ENCODE measurements around the gene SLC1A2. TPM values are rescaled to one million over a fixed set of nuclear protein-coding genes. Genes with fewer than 3 reads are reported as not detected.
A peak's percentile ranks its signal among the peaks of the same experiment; 100 is the strongest.

The SLC1A2 gene
- total and polyA plus RNA-seq, 7 experiments from 2014 or later, result 0.13 to 0.69 (median 0.24) TPM; not detected in 4

DNA sequence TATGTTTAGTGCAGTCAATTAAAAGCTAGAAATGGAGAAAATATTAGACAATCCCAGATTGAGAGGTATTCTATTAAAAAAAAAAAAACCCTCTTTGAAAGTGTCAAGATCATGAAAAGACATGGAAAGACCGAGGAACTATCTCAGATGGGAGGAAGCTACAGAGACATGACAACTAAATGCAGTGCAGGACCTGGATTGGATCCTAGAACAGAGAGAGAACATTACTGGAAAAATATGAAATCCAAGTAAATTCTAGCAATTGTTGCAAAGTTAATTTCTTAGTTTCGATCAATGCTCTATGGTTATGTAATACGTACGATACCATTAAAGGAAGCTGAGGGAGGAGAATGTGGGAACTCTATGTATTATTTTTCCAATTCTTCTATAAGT, 43.2 kb downstream of the SLC1A2 start:
- ChIA-PET POLR2A (no interaction called here), CTCF (interaction anchor here (0.6 to 2.5 kb wide), 2 partner anchors 60 to 70 kb away, joined by 6 to 7 read pairs; no protein-coding TSS in a partner anchor)
- intact Hi-C loops (cut with micrococcal nuclease), result no loop called here

DNA sequence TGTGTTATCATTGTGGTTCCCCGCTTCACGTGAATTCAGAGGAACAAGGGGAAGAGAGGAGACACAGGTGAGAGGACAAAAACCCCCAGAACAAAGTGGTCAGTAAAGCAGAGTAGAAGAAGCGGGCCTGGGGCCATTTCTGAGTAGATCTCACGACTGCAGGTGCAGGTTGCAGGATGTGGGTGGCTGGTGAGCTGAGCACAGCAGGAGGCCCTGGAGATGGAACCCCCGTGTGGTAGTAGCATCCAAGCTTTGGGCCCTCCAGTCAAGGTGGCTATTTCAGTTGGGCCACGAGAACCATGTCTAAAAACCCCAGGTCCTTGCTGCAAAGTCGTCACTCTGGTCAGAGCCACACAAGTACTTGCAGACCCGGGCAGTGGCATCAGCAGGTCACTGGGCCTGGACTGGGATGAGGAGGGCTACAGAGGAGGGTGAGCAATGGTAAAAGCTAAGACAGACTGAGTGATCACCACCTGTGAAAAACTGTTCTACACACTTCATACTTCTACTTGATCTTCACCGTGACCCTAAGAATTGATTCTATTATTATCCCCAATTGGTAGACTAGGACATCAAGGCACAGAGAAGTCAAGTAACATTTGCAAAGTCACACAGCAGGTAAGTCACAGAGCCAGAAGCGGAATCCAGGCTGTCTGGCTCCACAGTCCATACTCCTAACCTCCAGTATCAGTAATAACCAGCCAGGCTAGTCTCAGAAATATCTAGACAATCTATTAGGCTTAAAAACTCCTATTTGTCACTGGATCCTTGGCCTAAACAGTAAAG, 43.8 kb downstream of the SLC1A2 start:
- peaks cover 0 to 2% (median 0%) of the 10 kb centered on the region in 11 donors for H3K9me3 Mint-ChIP-seq
- H3K4me3 ChIP-seq (ENCODE audit: low read length), result no peak overlapping the region
- no peak for ATAC-seq
- H3K27me3 ChIP-seq (ENCODE audit: control insufficient read depth in 2 of 2, insufficient read depth in 2 of 2, low read length in 2 of 2), result no peaks in the 10 kb centered on the region
- no peak for DNase-seq
- H3K9me3 ChIP-seq (ENCODE audit: control insufficient read depth in 2 of 3, low read length in 3 of 3), result no peaks in the 10 kb centered on the region
- peaks cover 0 to 12% (median 0%) of the 10 kb centered on the region in 5 donors for H3K27me3 Mint-ChIP-seq
- ChIA-PET POLR2A (no interaction called here), CTCF (interaction anchor here (0.6 to 2.5 kb wide), 2 partner anchors 60 to 69 kb away, joined by 6 to 7 read pairs; no protein-coding TSS in a partner anchor)
- H3K27ac Mint-ChIP-seq, result peak overlapping the region in 1 of 9 donors; percentile 5
- no peaks in the 10 kb centered on the region for H3K36me3 ChIP-seq (ENCODE audit: control insufficient read depth in 2 of 3, insufficient read depth in 3 of 3, low read length in 3 of 3)
- no peak overlapping the region for H3K4me3 Mint-ChIP-seq
- H3K4me1 ChIP-seq (ENCODE audit: control insufficient read depth in 2 of 2, insufficient read depth in 2 of 2, low read length in 2 of 2), result no peaks in the 10 kb centered on the region
- H3K36me3 Mint-ChIP-seq, result no peaks in the 10 kb centered on the region
- H3K27ac ChIP-seq (ENCODE audit: low read depth, low read length), result no peak overlapping the region
- intact Hi-C loops (cut with micrococcal nuclease), result no loop called here
- H3K4me1 Mint-ChIP-seq, result peaks cover 5 to 10% (median 9%) of the 10 kb centered on the region in 7 donors

More for the DNA sequence above, 43.2 kb downstream of the SLC1A2 start:
- Histone ChIP-seq H3K36me3 (ENCODE audit: control insufficient read depth in 2 of 3, insufficient read depth in 3 of 3, low read length in 3 of 3) (no peaks in the 10 kb centered on the region), H3K27me3 (ENCODE audit: control insufficient read depth in 2 of 2, insufficient read depth in 2 of 2, low read length in 2 of 2) (no peaks in the 10 kb centered on the region), H3K27ac (ENCODE audit: low read depth, low read length) (no peak overlapping the region), H3K9me3 (ENCODE audit: control insufficient read depth in 2 of 3, low read length in 3 of 3) (no peaks in the 10 kb centered on the region), H3K4me3 (ENCODE audit: low read length) (no peak overlapping the region), H3K4me1 (ENCODE audit: control insufficient read depth in 2 of 2, insufficient read depth in 2 of 2, low read length in 2 of 2) (no peaks in the 10 kb centered on the region)
- peaks cover 5 to 11% (median 9%) of the 10 kb centered on the region in 7 donors for H3K4me1 Mint-ChIP-seq
- no peak for DNase-seq
- H3K9me3 Mint-ChIP-seq, result peaks cover 0 to 2% (median 0%) of the 10 kb centered on the region in 11 donors
- no peak overlapping the region for H3K4me3 Mint-ChIP-seq
- peaks cover 0 to 11% (median 0%) of the 10 kb centered on the region in 5 donors for H3K27me3 Mint-ChIP-seq
- H3K36me3 Mint-ChIP-seq, result no peaks in the 10 kb centered on the region
- no peak for ATAC-seq
- no peak overlapping the region for H3K27ac Mint-ChIP-seq

DNA sequence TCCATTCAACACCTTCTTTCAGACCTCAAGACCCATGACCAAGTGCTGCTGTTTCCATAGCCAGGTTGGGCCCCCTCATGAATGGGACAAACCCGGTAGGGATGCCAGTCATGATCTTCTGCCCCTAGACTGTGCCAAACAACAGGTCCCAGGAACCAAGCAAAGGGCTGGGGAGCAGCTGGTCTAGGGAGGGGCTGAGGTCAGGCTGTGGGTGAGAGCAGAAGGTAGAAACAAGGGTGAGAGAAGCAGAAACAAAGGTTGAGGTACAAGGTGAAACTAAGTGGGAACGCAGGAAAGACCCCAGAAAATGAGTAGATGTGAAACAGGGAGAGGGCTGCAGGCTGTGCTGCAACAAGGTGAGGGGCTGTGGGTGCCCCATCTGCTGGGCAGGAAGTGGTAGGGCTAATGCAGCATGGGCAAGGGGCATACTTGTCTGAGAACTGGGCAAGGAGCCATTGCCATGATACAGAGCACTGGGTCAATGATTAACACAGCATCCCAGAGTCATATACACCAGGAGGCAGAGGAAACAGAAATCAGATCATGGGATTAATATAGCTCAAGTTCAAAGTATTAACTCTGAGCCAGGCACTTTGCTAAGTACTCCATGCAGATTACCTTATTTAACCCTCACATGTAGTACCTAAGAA, 45.9 kb downstream of the SLC1A2 start:
- intact Hi-C loops (cut with micrococcal nuclease), result no loop called here
- peak overlapping the region in 1 of 10 donors; percentile 11 for H3K4me3 Mint-ChIP-seq
- H3K27me3 Mint-ChIP-seq, result peaks cover 0 to 17% (median 0%) of the 10 kb centered on the region in 5 donors
- peaks cover 0 to 2% (median 0%) of the 10 kb centered on the region in 11 donors for H3K9me3 Mint-ChIP-seq
- no peaks in the 10 kb centered on the region for H3K36me3 Mint-ChIP-seq
- H3K9me3 ChIP-seq (ENCODE audit: control insufficient read depth in 2 of 3, low read length in 3 of 3), result no peaks in the 10 kb centered on the region
- ATAC-seq (no peak), DNase-seq (no peak)
- H3K4me3 ChIP-seq (ENCODE audit: low read length), result no peak overlapping the region
- no peaks in the 10 kb centered on the region for H3K36me3 ChIP-seq (ENCODE audit: control insufficient read depth in 2 of 3, insufficient read depth in 3 of 3, low read length in 3 of 3)
- peak overlapping the region in 3 of 9 donors; percentile 51 to 67 (median 63) for H3K27ac Mint-ChIP-seq
- peaks cover 5 to 10% (median 9%) of the 10 kb centered on the region in 7 donors for H3K4me1 Mint-ChIP-seq
- no peaks in the 10 kb centered on the region for H3K4me1 ChIP-seq (ENCODE audit: control insufficient read depth in 2 of 2, insufficient read depth in 2 of 2, low read length in 2 of 2)
- H3K27me3 ChIP-seq (ENCODE audit: control insufficient read depth in 2 of 2, insufficient read depth in 2 of 2, low read length in 2 of 2), result no peaks in the 10 kb centered on the region
- POLR2A ChIA-PET, result no interaction called here
- CTCF ChIA-PET, result interaction anchor here (0.5 to 2.5 kb wide), 2 partner anchors 13 to 67 kb away, joined by 3 to 6 read pairs; no protein-coding TSS in a partner anchor
- no peak overlapping the region for H3K27ac ChIP-seq (ENCODE audit: low read depth, low read length)

DNA sequence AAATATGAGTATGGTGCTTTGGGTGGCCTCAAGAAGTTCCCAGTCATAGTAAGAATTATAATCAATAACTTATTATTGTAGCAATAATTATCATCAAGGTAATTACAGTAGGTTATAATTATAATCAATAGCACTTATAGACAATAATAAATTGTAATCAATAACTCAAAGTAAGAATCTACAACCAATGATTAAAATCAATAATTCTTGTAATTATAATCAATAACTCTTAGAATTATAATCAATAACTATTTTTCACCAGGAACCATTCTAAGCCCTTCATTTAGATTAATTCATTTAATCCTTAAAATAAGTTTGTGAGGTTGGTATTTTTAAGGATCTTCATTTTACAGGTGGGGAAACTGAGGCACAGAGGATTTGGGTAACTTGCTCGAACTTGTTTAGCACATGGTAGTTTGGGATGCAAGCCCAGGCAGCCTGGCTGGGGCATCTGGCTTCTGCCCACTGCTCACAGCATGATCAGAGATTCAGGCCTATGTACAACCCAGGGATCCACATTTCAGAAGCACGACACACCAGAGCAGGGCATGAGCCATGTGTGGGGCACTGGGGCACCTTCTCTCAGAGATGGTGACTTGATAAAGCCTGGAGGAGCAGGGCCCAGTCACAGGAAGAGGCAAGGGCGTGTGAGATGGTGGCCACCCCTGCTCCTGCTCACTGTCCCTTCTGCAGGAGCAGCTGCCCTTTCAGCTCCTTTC, 46.6 kb downstream of the SLC1A2 start:
- no peaks in the 10 kb centered on the region for H3K9me3 ChIP-seq (ENCODE audit: control insufficient read depth in 2 of 3, low read length in 3 of 3)
- peak overlapping the region in 2 of 9 donors; percentile 51 to 67 for H3K27ac Mint-ChIP-seq
- intact Hi-C loops (cut with micrococcal nuclease), result no loop called here
- DNase-seq (no peak), ATAC-seq (no peak)
- no peaks in the 10 kb centered on the region for H3K4me1 ChIP-seq (ENCODE audit: control insufficient read depth in 2 of 2, insufficient read depth in 2 of 2, low read length in 2 of 2)
- POLR2A ChIA-PET, result no interaction called here
- H3K27me3 Mint-ChIP-seq, result peaks cover 0 to 22% (median 0%) of the 10 kb centered on the region in 5 donors
- no peaks in the 10 kb centered on the region for H3K36me3 Mint-ChIP-seq
- H3K4me1 Mint-ChIP-seq, result peaks cover 5 to 10% (median 9%) of the 10 kb centered on the region in 7 donors
- H3K36me3 ChIP-seq (ENCODE audit: control insufficient read depth in 2 of 3, insufficient read depth in 3 of 3, low read length in 3 of 3), result no peaks in the 10 kb centered on the region
- H3K9me3 Mint-ChIP-seq, result peaks cover 0 to 2% (median 0%) of the 10 kb centered on the region in 11 donors
- no peak overlapping the region for H3K4me3 Mint-ChIP-seq
- CTCF ChIA-PET, result no interaction called here
- no peak overlapping the region for H3K27ac ChIP-seq (ENCODE audit: low read depth, low read length)
- H3K4me3 ChIP-seq (ENCODE audit: low read length), result no peak overlapping the region
- no peaks in the 10 kb centered on the region for H3K27me3 ChIP-seq (ENCODE audit: control insufficient read depth in 2 of 2, insufficient read depth in 2 of 2, low read length in 2 of 2)

DNA sequence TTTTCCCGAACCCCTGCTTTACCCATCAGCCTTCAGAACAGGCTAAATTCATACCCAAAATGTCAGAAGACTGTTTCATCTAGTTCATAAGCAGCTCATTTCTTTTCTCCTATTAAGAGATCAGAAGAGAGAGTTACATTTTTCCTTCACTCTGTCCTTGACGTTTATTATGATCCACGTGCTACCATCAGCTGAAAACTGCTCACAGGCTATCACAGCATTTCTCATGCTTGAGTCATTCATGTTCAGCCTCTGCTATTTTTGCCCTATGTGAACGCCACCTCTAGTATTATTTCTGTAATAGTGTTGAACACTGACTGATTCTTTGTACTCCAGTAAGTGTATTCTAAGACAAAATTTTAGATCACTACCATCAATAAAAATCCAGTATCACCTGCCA, 51.9 kb downstream of the SLC1A2 start:
- ChIA-PET CTCF (interaction anchor here (1.1 kb wide), 1 partner anchor 24 kb away, joined by 4 read pairs; no protein-coding TSS in a partner anchor), POLR2A (interaction anchor here (0.5 to 0.7 kb wide), 2 partner anchors 37 to 82 kb away, joined by 3 to 4 read pairs; no protein-coding TSS in a partner anchor)
- no peak overlapping the region for H3K4me3 ChIP-seq (ENCODE audit: low read length)
- no peak for DNase-seq
- Mint-ChIP-seq H3K27me3 (peaks cover 0 to 25% (median 0%) of the 10 kb centered on the region in 5 donors), H3K36me3 (peaks cover 0 to 8% (median 4%) of the 10 kb centered on the region in 5 donors), H3K4me3 (no peak overlapping the region), H3K9me3 (peaks cover 0 to 14% (median 2%) of the 10 kb centered on the region in 11 donors), H3K27ac (no peak overlapping the region), H3K4me1 (peaks cover 2 to 13% (median 6%) of the 10 kb centered on the region in 7 donors)
- no peak for ATAC-seq
- H3K27ac ChIP-seq (ENCODE audit: low read depth, low read length), result no peak overlapping the region
- peaks cover 0 to 5% (median 0%) of the 10 kb centered on the region in 3 experiments for H3K9me3 ChIP-seq (ENCODE audit: control insufficient read depth in 2 of 3, low read length in 3 of 3)
- H3K4me1 ChIP-seq (ENCODE audit: control insufficient read depth in 2 of 2, insufficient read depth in 2 of 2, low read length in 2 of 2), result peaks cover 0 to 3% of the 10 kb centered on the region in 2 donors
- H3K36me3 ChIP-seq (ENCODE audit: control insufficient read depth in 2 of 3, insufficient read depth in 3 of 3, low read length in 3 of 3), result no peaks in the 10 kb centered on the region
- intact Hi-C loops (cut with micrococcal nuclease), result no loop called here
- no peaks in the 10 kb centered on the region for H3K27me3 ChIP-seq (ENCODE audit: control insufficient read depth in 2 of 2, insufficient read depth in 2 of 2, low read length in 2 of 2)

DNA sequence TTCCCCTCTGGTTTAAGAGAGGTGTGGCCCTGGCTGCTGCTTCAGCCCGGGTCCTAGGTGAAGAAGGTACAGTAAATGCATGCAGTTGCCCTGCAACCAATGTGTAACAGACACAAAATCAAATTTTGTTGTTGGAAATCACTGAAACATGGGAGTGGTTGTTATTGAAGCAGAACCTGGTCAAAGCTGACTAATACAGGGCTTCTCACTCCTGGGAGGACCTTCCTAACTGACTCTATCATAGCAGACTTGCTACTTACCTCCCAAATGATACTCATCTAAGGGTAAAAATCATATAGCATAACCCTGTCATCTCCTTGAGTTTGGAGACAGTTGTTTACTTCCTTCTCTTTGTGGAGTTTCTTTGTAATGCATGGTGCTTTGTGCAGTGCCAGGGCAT, 52.6 kb downstream of the SLC1A2 start:
- H3K27ac ChIP-seq (ENCODE audit: low read depth, low read length), result no peak overlapping the region
- CTCF ChIA-PET, result interaction anchor here (0.6 to 1.1 kb wide), 2 partner anchors 25 to 399 kb away, joined by 4 read pairs; no protein-coding TSS in a partner anchor
- H3K4me1 Mint-ChIP-seq, result peaks cover under 1 to 13% (median 6%) of the 10 kb centered on the region in 7 donors
- intact Hi-C loops (cut with micrococcal nuclease), result no loop called here
- POLR2A ChIA-PET, result no interaction called here
- no peak overlapping the region for H3K4me3 ChIP-seq (ENCODE audit: low read length)
- peaks cover 0 to 5% (median 0%) of the 10 kb centered on the region in 3 experiments for H3K9me3 ChIP-seq (ENCODE audit: control insufficient read depth in 2 of 3, low read length in 3 of 3)
- peaks cover 0 to 3% of the 10 kb centered on the region in 2 donors for H3K4me1 ChIP-seq (ENCODE audit: control insufficient read depth in 2 of 2, insufficient read depth in 2 of 2, low read length in 2 of 2)
- H3K36me3 Mint-ChIP-seq, result peaks cover 0 to 8% (median 4%) of the 10 kb centered on the region in 5 donors
- DNase-seq (no peak), ATAC-seq (no peak)
- H3K9me3 Mint-ChIP-seq, result peaks cover 0 to 14% (median 2%) of the 10 kb centered on the region in 11 donors
- H3K27ac Mint-ChIP-seq, result no peak overlapping the region
- no peaks in the 10 kb centered on the region for H3K36me3 ChIP-seq (ENCODE audit: control insufficient read depth in 2 of 3, insufficient read depth in 3 of 3, low read length in 3 of 3)
- no peak overlapping the region for H3K4me3 Mint-ChIP-seq
- H3K27me3 Mint-ChIP-seq, result peaks cover 0 to 25% (median 0%) of the 10 kb centered on the region in 5 donors
- no peaks in the 10 kb centered on the region for H3K27me3 ChIP-seq (ENCODE audit: control insufficient read depth in 2 of 2, insufficient read depth in 2 of 2, low read length in 2 of 2)
